Esophagus muscularis mucosa (tissue), 4 donors: ENCODE results near the gene EIF1B. TPM values are rescaled to one million over a fixed set of nuclear protein-coding genes. Genes with fewer than 3 reads are reported as not detected.
"Not testable (repeated sequence)": the region's sequence is repeated elsewhere in the genome, so short reads cannot be mapped to it uniquely, and the experiment has no call there.

Experiments used
- DNase-seq: peaks from one replicate; pipeline ENCODE4 v3.0.0-alpha.2; 2017; ENCODE audit errors: extremely low spot score
- H3K27ac ChIP-seq, 4 donors: fragments of 200-600 bp; sonication (generic); replicated peaks in 1 of 4; 1 replicate in 3 of 4; 2 replicates in 1 of 4; pipeline ENCODE4 v1.5.1; 2016 to 2019; ENCODE audit warnings: mild to moderate bottlenecking in 1 of 4
- H3K27me3 ChIP-seq, 4 donors: fragments of 200-600 bp; sonication (generic); one replicate each; pipeline versions ENCODE4 v1.5.1 to v1.6.0; 2016 to 2019
- H3K36me3 ChIP-seq, 4 donors: fragments of 200-600 bp; sonication (generic); one replicate each; pipeline ENCODE4 v1.5.1; 2016 to 2019
- H3K4me1 ChIP-seq, 4 donors: fragments of 200-600 bp; sonication (generic); one replicate each; pipeline ENCODE4 v1.5.1; 2016 to 2019
- H3K4me3 ChIP-seq, 4 donors: fragments of 200-600 bp; sonication (generic); 1 replicate in 2 of 4; 2 replicates in 2 of 4; pipeline ENCODE4 v1.5.1; 2016 to 2019; ENCODE audit warnings: mild to moderate bottlenecking in 4 of 4, moderate library complexity in 1 of 4
- H3K9me3 ChIP-seq, 4 donors: fragments of 200-600 bp; sonication (generic); 1 replicate in 3 of 4; 2 replicates in 1 of 4; pipeline ENCODE4 v1.5.1; 2016 to 2019
- CTCF ChIP-seq, 3 experiments: fragments of 200-600 bp in 2 of 3; fragments of 450-650 bp in 1 of 3; sonication (generic) in 2 of 3; IDR thresholded peaks; one replicate each; pipeline ENCODE4 v1.5.1; 2017 to 2019; ENCODE audit warnings: antibody characterized with exemption in 3 of 3, mild to moderate bottlenecking in 2 of 3, moderate library complexity in 1 of 3
- EP300 ChIP-seq: sonication (generic); formaldehyde crosslinking; IDR thresholded peaks from one replicate; pipeline ENCODE4 v1.6.1; 2017; ENCODE audit warnings: antibody characterized with exemption
- POLR2A ChIP-seq: fragments of 450-650 bp; IDR thresholded peaks from one replicate; pipeline ENCODE4 v1.6.1; 2017; ENCODE audit warnings: antibody characterized with exemption, moderate library complexity, mild to moderate bottlenecking, low read depth
- POLR2AphosphoS5 ChIP-seq, 2 donors: sonication (generic); formaldehyde crosslinking; IDR thresholded peaks; one replicate each; pipeline ENCODE4 v1.6.1; 2017; ENCODE audit warnings: antibody characterized with exemption in 2 of 2
- WGBS: methylation state at CpG from one replicate; pipeline ENCODE4 v1.1.5; 2018; 5-methylcytosine and 5-hydroxymethylcytosine counted together
- intact Hi-C: fragments of 100-400 bp; cut with DNase I; formaldehyde crosslinking; loops from one replicate; pipeline ENCODE4 v1.15.1; 2023
- total RNA-seq, 4 donors: library from RNA; depleted of rRNA; stranded (reverse); fragments of >200 nt; gene quantifications; one replicate each; pipeline versions ENCODE4 v1.1.0 to v1.2.1, GENCODE V29; 2016

Gene EIF1B
- total RNA-seq, 4 donors from 2014 or later, result 26.5 to 32.5 (median 30.7) TPM

- H3K27me3 ChIP-seq, result no peaks in the 10 kb centered on the region
- no peaks in the 10 kb centered on the region for H3K9me3 ChIP-seq
- H3K4me3 ChIP-seq, result no peak overlapping the region
- no peaks in the 10 kb centered on the region for H3K36me3 ChIP-seq
- peaks cover 0 to 6% (median 0%) of the 10 kb centered on the region in 4 donors for H3K4me1 ChIP-seq
- no peak overlapping the region for H3K27ac ChIP-seq
- 69% methylated on average over 4 of the region's 4 CpGs for WGBS
- intact Hi-C loops, result no loop called here
- DNase-seq, result no peak
- no peak for TF ChIP-seq CTCF (IDR thresholded peaks at IDR 0.05)
- no peak for TF ChIP-seq EP300
These were observed 41.4 kb upstream of the EIF1B start for GRCh38 chr3:40267937-40268724.

- TF ChIP-seq POLR2AphosphoS5 (IDR thresholded peaks at IDR 0.05) (no peak), EP300 (no peak), CTCF (IDR thresholded peaks at IDR 0.05) (no peak), POLR2A (no peak)
- no peak for DNase-seq
- intact Hi-C loops, result no loop called here
- WGBS, result 85% methylated on average over 2 of the region's 2 CpGs
- H3K4me3 ChIP-seq, result no peak overlapping the region
- H3K36me3 ChIP-seq, result no peaks in the 10 kb centered on the region
- H3K27ac ChIP-seq, result no peak overlapping the region
- H3K27me3 ChIP-seq, result no peaks in the 10 kb centered on the region
- no peaks in the 10 kb centered on the region for H3K9me3 ChIP-seq
- H3K4me1 ChIP-seq, result peaks cover 0 to 6% (median 0%) of the 10 kb centered on the region in 4 donors
These were observed 40.5 kb upstream of the EIF1B start for GRCh38 chr3:40268802-40269524.

GRCh38 chr3:40278791-40279190 is 30.7 kb upstream of the EIF1B start:
- Histone ChIP-seq H3K27ac (no peak overlapping the region), H3K27me3 (no peaks in the 10 kb centered on the region), H3K4me3 (no peak overlapping the region), H3K36me3 (no peaks in the 10 kb centered on the region), H3K4me1 (no peaks in the 10 kb centered on the region), H3K9me3 (peaks cover 0 to 8% (median 0%) of the 10 kb centered on the region in 4 donors)
- TF ChIP-seq POLR2AphosphoS5 (IDR thresholded peaks at IDR 0.05) (no peak), EP300 (no peak), POLR2A (no peak), CTCF (IDR thresholded peaks at IDR 0.05) (no peak)
- WGBS, result 0% methylated on average over 1 of the region's 1 CpG
- intact Hi-C loops, result no loop called here
- no peak for DNase-seq

GRCh38 chr3:40281995-40282394 is 27.5 kb upstream of the EIF1B start:
- no peaks in the 10 kb centered on the region for H3K4me1 ChIP-seq
- H3K27ac ChIP-seq, result no peak overlapping the region
- no peaks in the 10 kb centered on the region for H3K27me3 ChIP-seq
- H3K4me3 ChIP-seq, result no peak overlapping the region
- TF ChIP-seq CTCF (IDR thresholded peaks at IDR 0.05), result no peak
- TF ChIP-seq POLR2A, result no peak
- no peak for TF ChIP-seq POLR2AphosphoS5 (IDR thresholded peaks at IDR 0.05)
- TF ChIP-seq EP300, result no peak
- WGBS, result 69% methylated on average over 2 of the region's 2 CpGs
- H3K9me3 ChIP-seq, result peaks cover 0 to 8% (median 0%) of the 10 kb centered on the region in 4 donors
- no peak for DNase-seq
- H3K36me3 ChIP-seq, result no peaks in the 10 kb centered on the region
- intact Hi-C loops, result no loop called here

- H3K27me3 ChIP-seq, H3K4me1 ChIP-seq, H3K4me3 ChIP-seq, H3K27ac ChIP-seq, intact Hi-C loops, DNase-seq, H3K9me3 ChIP-seq, H3K36me3 ChIP-seq: not testable (repeated sequence)
- 96% methylated on average over 5 of the region's 5 CpGs for WGBS
These were observed 26.4 kb upstream of the EIF1B start for GRCh38 chr3:40283057-40283456.
